GM12892 (cell line): ENCODE measurements around the gene OSBPL10.

ENCODE experiments used
- POLR2AphosphoS5 ChIP-seq: IDR thresholded peaks from 2 replicates; pipeline ENCODE4 v1.6.1; 2011; ENCODE audit warnings: low read depth, low read length, control low read depth
- TAF1 ChIP-seq: IDR thresholded peaks from 2 replicates; pipeline ENCODE4 v1.6.1; 2011; ENCODE audit warnings: low read depth, mild to moderate bottlenecking, control low read depth, low read length, borderline replicate concordance

DNA sequence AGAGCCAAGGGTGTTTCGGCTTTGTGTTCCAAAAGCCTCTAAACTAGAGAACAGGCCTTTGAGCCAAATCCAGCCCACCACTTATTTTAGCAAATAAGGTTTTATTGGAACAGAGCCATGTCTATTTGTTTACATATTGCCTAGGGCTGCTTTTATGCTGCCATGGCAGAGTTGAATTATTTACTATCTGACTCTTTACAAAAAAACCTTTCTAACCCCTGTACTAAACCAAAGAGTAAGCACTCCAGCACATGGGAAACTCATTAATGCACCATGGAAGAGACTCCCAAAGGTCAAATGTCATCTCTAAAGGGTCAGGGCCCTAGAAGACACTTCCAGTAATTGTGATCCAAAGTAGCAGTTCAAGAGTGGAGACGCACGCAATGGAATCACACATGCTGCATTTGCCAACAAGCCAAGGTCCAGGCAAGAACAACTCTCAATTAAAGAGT, 22.3 kb downstream of the OSBPL10 start:
- TF ChIP-seq TAF1 (no peak), POLR2AphosphoS5 (no peak)
